Kidney tubule cell (primary cell): ENCODE data around the gene WDR33.
"Not testable (repeated sequence)": the region's sequence is repeated elsewhere in the genome, so short reads cannot be mapped to it uniquely, and the experiment has no call there.

Source experiments
- DNase-seq: peaks from one replicate; pipeline ENCODE4 v3.0.0-alpha.2; 2018; ENCODE audit warnings: low spot score

The WDR33 gene

GRCh38 chr2:127763776-127764175 is 47.2 kb downstream of the WDR33 start:
- no peak for DNase-seq

GRCh38 chr2:127762846-127763245 is 48.1 kb downstream of the WDR33 start:
- no peak for DNase-seq

GRCh38 chr2:127762441-127762840 is 48.5 kb downstream of the WDR33 start:
- no peak for DNase-seq

- no peak for DNase-seq
These were observed 51.0 kb downstream of the WDR33 start for GRCh38 chr2:127759931-127760330.

- no peak for DNase-seq
These were observed 56.8 kb downstream of the WDR33 start for GRCh38 chr2:127754186-127754585.

- no peak for DNase-seq
These were observed 57.6 kb downstream of the WDR33 start for GRCh38 chr2:127753374-127753773.

GRCh38 chr2:127749537-127749936 is 61.4 kb downstream of the WDR33 start:
- not testable (repeated sequence) for DNase-seq

- no peak for DNase-seq
These were observed 63.4 kb downstream of the WDR33 start for GRCh38 chr2:127747621-127748020.

- no peak for DNase-seq
These were observed 67.4 kb downstream of the WDR33 start for GRCh38 chr2:127743477-127744026.

GRCh38 chr2:127740665-127741288 is 70.2 kb downstream of the WDR33 start:
- no peak for DNase-seq

- DNase-seq = no peak
These were observed 71.2 kb downstream of the WDR33 start for GRCh38 chr2:127739800-127740199.

- DNase-seq = peak; percentile 8
These were observed 73.1 kb downstream of the WDR33 start for GRCh38 chr2:127737892-127738291.

GRCh38 chr2:127735537-127736399 is 75.2 kb downstream of the WDR33 start:
- DNase-seq = peak; percentile 83

GRCh38 chr2:127735044-127735443 is 75.9 kb downstream of the WDR33 start:
- DNase-seq = peak; percentile 8

GRCh38 chr2:127733816-127734537 is 77.0 kb downstream of the WDR33 start:
- peak; percentile 56 for DNase-seq

- DNase-seq = no peak
These were observed 77.7 kb downstream of the WDR33 start for GRCh38 chr2:127733113-127733815.

GRCh38 chr2:127726158-127726880 is 84.7 kb downstream of the WDR33 start:
- DNase-seq = no peak

- DNase-seq = no peak
These were observed 88.2 kb downstream of the WDR33 start for GRCh38 chr2:127722807-127723206.

GRCh38 chr2:127721978-127722355 is 89.0 kb downstream of the WDR33 start:
- DNase-seq = peak; percentile 76

- peak; percentile 92 for DNase-seq
These were observed 89.5 kb downstream of the WDR33 start for GRCh38 chr2:127721311-127721977.
